Right atrium auricular region (tissue), 2 donors: ENCODE measurements around the gene ABHD11. TPM values are rescaled to one million over a fixed set of nuclear protein-coding genes. Genes with fewer than 3 reads are reported as not detected.

Experiments used
- DNase-seq: peaks from one replicate; pipeline ENCODE4 v3.0.0-alpha.2; 2019; ENCODE audit warnings: low spot score
- H3K27ac ChIP-seq, 2 donors: fragments of 200-600 bp; sonication (generic); 1 replicate in 1 of 2; 2 replicates in 1 of 2; pipeline ENCODE4 v1.5.1; 2016 to 2019
- H3K27me3 ChIP-seq, 2 donors: fragments of 200-600 bp; sonication (generic); one replicate each; pipeline versions ENCODE4 v1.5.1 to v1.6.0; 2017 to 2019
- H3K36me3 ChIP-seq: fragments of 200-600 bp; sonication (generic); one replicate; pipeline ENCODE4 v1.5.1; 2016
- H3K4me1 ChIP-seq, 2 donors: fragments of 200-600 bp; sonication (generic); one replicate each; pipeline versions ENCODE4 v1.5.1 to v1.6.0; 2017 to 2019
- H3K4me3 ChIP-seq, 2 donors: fragments of 200-600 bp; sonication (generic); 1 replicate in 1 of 2; 2 replicates in 1 of 2; pipeline ENCODE4 v1.5.1; 2017 to 2019; ENCODE audit warnings: mild to moderate bottlenecking in 1 of 2, moderate library complexity in 1 of 2
- H3K9me3 ChIP-seq, 2 donors: fragments of 200-600 bp; sonication (generic); one replicate each; pipeline ENCODE4 v1.5.1; 2019
- CTCF ChIP-seq, 2 donors: fragments of 200-600 bp; sonication (generic); IDR thresholded peaks; one replicate each; pipeline ENCODE4 v1.5.1; 2019; ENCODE audit warnings: antibody characterized with exemption in 2 of 2
- total RNA-seq, 2 donors: library from RNA; depleted of rRNA; stranded (reverse); fragments of >200 nt; gene quantifications; one replicate each; pipeline ENCODE4 v1.1.0, GENCODE V29; 2016

Gene ABHD11
- total RNA-seq, 2 donors from 2014 or later, result 15.5 to 31.5 TPM

GRCh38 chr7:73740771-73741170 lies 2.2 kb upstream of the ABHD11 start:
- no peak for DNase-seq
- TF ChIP-seq CTCF (IDR thresholded peaks at IDR 0.05), result no peak
- Histone ChIP-seq H3K4me1 (peaks cover 0 to 31% of the 10 kb centered on the region in 2 donors), H3K36me3 (peaks cover 18% of the 10 kb centered on the region), H3K27ac (no peak overlapping the region), H3K9me3 (no peaks in the 10 kb centered on the region), H3K4me3 (no peak overlapping the region), H3K27me3 (no peaks in the 10 kb centered on the region)

- Histone ChIP-seq H3K36me3 (peaks cover 23% of the 10 kb centered on the region), H3K27ac (no peak overlapping the region)
- no peak for DNase-seq
These were observed 1.6 kb upstream of the ABHD11 start for GRCh38 chr7:73740212-73740611.

GRCh38 chr7:73739387-73739767 lies 775 bp upstream of the ABHD11 start:
- Histone ChIP-seq H3K36me3 (peaks cover 24% of the 10 kb centered on the region), H3K27ac (peak overlapping the region; percentile 84 to 85), H3K27me3 (no peaks in the 10 kb centered on the region), H3K4me3 (peak overlapping the region; percentile 68 to 83), H3K9me3 (no peaks in the 10 kb centered on the region), H3K4me1 (peaks cover 0 to 31% of the 10 kb centered on the region in 2 donors)
- TF ChIP-seq CTCF (IDR thresholded peaks at IDR 0.05), result no peak
- no peak for DNase-seq

More at GRCh38 chr7:73740212-73740611, 1.6 kb upstream of the ABHD11 start:
- H3K4me1 ChIP-seq, result peaks cover 0 to 31% of the 10 kb centered on the region in 2 donors
- no peaks in the 10 kb centered on the region for H3K9me3 ChIP-seq
- no peak for TF ChIP-seq CTCF (IDR thresholded peaks at IDR 0.05)
- H3K4me3 ChIP-seq, result no peak overlapping the region
- H3K27me3 ChIP-seq, result no peaks in the 10 kb centered on the region

- Histone ChIP-seq H3K9me3 (no peaks in the 10 kb centered on the region), H3K36me3 (peaks cover 24% of the 10 kb centered on the region), H3K27me3 (no peaks in the 10 kb centered on the region), H3K4me1 (peaks cover 0 to 31% of the 10 kb centered on the region in 2 donors), H3K4me3 (peak overlapping the region; percentile 68 to 83), H3K27ac (peak overlapping the region; percentile 69 to 84)
- TF ChIP-seq CTCF (IDR thresholded peaks at IDR 0.05), result no peak
- no peak for DNase-seq
These were observed 386 bp downstream of the ABHD11 start for GRCh38 chr7:73738220-73738611.

GRCh38 chr7:73737491-73738219 lies 947 bp downstream of the ABHD11 start:
- peak overlapping the region; percentile 68 to 83 for H3K4me3 ChIP-seq
- DNase-seq, result no peak
- H3K36me3 ChIP-seq, result peaks cover 24% of the 10 kb centered on the region
- no peak for TF ChIP-seq CTCF (IDR thresholded peaks at IDR 0.05)
- H3K27ac ChIP-seq, result peak overlapping the region; percentile 69 to 84
- H3K9me3 ChIP-seq, result no peaks in the 10 kb centered on the region
- peaks cover 0 to 26% of the 10 kb centered on the region in 2 donors for H3K4me1 ChIP-seq
- no peaks in the 10 kb centered on the region for H3K27me3 ChIP-seq

GRCh38 chr7:73736885-73737284 lies 1.7 kb downstream of the ABHD11 start:
- TF ChIP-seq CTCF (IDR thresholded peaks at IDR 0.05), result no peak
- no peak overlapping the region for H3K4me3 ChIP-seq
- H3K27me3 ChIP-seq, result no peaks in the 10 kb centered on the region

More at GRCh38 chr7:73736885-73737284, 1.7 kb downstream of the ABHD11 start:
- no peaks in the 10 kb centered on the region for H3K9me3 ChIP-seq
- peaks cover 24% of the 10 kb centered on the region for H3K36me3 ChIP-seq
- DNase-seq, result no peak
- H3K4me1 ChIP-seq, result peaks cover 0 to 20% of the 10 kb centered on the region in 2 donors
- no peak overlapping the region for H3K27ac ChIP-seq
